Islet of Langerhans (tissue), 1 donor: ENCODE data around the gene HIPK2.

Experiments used
- FAIRE-seq: peaks from one replicate; lab custom pipeline; 2011; peaks lifted over from hg19 to GRCh38; lab: Jason Lieb, UNC

HIPK2 gene

GRCh38 chr7:139713526-139714162, 64.2 kb downstream of the HIPK2 start:
- FAIRE-seq = no peak

DNA sequence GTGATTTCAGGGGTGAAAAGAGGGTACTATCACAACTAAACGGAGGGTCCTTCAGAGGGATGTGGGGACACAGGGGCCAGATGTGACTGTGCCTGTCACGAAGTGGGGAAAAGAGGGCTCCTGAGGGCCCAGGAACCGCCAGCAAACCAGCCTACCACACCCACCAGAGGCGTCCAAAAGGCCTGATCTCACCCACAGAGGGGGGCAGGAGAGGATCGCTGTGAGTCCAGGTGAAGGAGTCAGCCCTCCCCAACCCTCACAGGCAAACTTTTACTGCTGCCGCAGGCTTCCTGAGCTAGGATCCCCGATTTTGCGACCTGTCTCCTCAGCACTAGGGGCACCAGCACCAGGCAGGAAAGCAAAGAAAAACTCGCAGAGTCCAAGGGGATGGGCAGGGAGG, 64.7 kb downstream of the HIPK2 start:
- no peak for FAIRE-seq

DNA sequence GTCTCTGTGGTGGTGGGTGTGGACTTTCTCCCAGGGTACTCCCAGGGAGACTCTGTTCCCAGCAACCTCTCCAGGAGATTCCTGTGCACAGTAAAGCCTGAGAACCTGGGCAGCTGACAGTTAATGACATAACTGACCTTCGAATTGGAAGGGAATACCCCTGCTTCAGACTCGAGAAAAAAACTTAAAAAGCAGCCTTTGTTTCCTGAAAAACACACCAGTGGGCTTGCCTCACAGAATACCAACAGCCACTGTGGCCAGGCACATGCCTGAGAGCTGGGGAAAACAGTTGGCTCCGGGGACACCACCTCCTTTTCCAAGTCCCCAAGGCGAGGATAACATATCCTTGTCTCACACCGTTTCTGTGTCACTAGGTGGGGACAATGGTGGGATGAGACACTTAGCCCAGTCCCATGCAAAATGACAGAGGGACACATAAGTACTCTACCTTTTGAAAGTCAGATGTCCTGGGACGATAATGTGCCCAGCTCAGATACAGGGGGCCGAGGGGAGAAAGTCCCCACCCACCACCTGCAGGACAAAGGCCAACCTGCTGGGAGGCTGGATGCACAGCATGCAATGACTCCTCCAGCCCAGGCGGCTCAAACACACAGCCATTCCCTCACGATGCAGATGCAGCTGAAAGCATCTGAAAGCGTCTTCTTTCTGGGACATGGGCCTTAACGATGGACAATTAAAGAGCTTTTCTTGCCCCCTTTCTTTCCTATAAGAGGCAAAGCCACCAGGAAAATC, 65.6 kb downstream of the HIPK2 start:
- no peak for FAIRE-seq

GRCh38 chr7:139710036-139710435, 67.8 kb downstream of the HIPK2 start:
- no peak for FAIRE-seq

GRCh38 chr7:139709485-139709884, 68.3 kb downstream of the HIPK2 start:
- no peak for FAIRE-seq

GRCh38 chr7:139708541-139708940, 69.3 kb downstream of the HIPK2 start:
- FAIRE-seq = no peak

DNA sequence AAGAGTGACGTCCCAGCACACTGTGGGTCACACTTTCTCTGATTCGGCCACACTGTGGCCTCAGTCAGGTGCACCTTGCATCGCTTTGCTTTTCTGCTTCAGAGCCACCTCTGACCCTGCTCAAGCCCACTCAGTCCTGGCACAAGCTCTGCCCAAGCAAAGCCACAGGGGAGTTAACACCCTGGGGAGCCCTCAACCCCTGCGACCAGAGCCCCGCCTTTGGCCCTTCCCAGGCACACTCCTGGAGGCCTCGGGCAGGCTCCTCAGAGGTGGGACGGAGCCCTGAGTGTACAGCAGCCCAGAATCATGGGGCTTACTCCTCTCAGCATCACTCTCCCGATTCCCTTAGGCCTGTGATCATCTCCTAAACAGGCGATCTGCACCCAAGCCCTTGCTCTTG, 71.0 kb downstream of the HIPK2 start:
- FAIRE-seq = no peak

DNA sequence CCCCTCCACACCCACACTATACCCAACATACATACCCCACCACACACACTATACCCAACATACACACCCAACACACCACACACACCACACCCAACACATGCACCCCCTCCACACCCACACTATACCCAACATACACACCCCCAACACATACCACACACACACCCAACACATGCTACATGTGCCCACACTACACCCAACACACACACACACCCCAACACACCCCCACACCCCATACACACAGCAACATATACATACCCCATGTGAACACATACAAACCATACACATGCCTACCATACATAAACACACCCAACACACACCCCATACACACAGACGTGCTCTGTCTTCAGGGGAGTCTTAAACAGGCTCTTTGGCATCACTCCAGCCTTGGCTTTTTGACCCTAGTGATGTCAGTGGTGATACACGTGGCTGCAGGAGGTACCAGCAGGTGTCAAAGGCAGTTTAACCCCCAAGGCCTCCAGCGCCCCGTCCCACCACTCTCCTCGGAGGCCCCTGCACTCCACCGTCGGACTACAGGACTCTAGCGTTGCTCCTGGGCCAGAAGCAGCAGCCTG, 73.4 kb downstream of the HIPK2 start:
- FAIRE-seq = no peak

DNA sequence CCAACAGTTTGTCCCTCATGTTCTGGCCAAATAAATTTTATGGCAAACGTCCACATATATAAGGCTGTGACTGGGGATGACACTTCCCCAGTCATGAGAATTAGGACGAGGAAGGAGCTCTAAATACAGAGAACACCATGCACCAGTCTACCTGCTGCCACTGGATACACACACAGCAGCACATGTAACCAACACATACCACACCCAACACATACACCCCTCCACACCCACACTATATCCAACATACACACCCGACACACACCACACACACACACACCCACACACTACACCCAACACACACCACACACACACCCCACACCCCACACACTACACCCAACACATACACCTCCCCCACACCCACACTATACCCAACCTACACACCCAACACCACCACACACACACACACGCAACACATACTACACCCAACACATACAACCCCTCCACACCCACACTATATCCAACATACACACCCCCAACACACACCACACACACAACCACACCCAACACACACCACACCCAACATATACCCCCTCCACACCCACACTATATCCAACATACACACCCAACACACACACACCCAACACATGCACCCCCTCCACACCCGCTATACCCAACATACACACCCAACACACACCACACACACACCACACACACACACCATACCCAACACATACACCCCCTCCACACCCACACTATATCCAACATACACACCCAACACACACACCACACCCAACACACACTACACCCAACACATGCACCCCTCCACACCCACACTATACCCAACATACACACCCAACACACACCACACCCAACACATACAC, 74.1 kb downstream of the HIPK2 start:
- FAIRE-seq = no peak

GRCh38 chr7:139702811-139703486, 74.8 kb downstream of the HIPK2 start:
- no peak for FAIRE-seq

GRCh38 chr7:139702313-139702731, 75.5 kb downstream of the HIPK2 start:
- FAIRE-seq = no peak

DNA sequence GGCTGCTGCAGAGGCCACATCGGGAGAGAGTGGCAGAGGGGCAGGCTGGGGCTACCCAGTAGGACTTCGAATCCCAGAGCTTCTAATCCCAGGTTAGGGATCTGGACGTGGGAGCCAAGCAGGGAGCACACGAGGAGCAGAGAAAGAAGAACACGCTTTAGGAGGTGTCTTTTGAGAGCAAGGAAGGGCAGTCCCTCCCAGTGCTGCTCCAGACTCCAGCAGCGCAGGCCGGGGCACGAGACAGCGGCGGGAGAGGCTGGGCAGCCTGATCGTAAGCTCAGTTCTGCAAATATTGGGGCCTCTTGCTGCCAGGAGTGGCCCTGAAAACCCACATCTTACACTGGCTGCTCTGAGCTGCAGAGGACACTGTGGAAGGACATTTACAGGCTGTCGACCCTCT, 75.9 kb downstream of the HIPK2 start:
- FAIRE-seq = no peak

- no peak for FAIRE-seq
Measured at GRCh38 chr7:139700505-139701235, 77.1 kb downstream of the HIPK2 start.

GRCh38 chr7:139699640-139700504, 77.9 kb downstream of the HIPK2 start:
- no peak for FAIRE-seq

GRCh38 chr7:139698844-139699243, 79.0 kb downstream of the HIPK2 start:
- FAIRE-seq = no peak

GRCh38 chr7:139698278-139698677, 79.5 kb downstream of the HIPK2 start:
- no peak for FAIRE-seq

- no peak for FAIRE-seq
Measured at GRCh38 chr7:139697056-139697455, 80.7 kb downstream of the HIPK2 start.

DNA sequence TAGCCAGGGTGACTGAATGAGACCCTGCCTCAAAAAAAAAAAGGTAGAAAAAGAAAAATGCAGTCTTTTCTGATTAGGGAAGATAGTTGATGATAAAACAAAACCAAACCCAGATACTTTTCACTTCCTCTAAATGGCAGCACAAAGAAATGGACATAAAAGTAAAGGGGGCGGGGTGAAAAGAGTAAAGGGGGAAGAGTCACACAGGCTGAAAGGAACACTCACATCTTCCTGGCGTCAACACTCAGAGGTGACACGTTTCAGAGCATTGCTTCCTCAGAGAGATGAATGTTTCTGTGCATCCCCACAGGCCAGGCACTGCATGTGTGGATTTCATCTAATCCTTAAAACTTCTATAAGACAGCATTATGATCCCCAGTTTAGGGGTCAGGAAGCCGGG, 81.2 kb downstream of the HIPK2 start:
- FAIRE-seq = no peak

DNA sequence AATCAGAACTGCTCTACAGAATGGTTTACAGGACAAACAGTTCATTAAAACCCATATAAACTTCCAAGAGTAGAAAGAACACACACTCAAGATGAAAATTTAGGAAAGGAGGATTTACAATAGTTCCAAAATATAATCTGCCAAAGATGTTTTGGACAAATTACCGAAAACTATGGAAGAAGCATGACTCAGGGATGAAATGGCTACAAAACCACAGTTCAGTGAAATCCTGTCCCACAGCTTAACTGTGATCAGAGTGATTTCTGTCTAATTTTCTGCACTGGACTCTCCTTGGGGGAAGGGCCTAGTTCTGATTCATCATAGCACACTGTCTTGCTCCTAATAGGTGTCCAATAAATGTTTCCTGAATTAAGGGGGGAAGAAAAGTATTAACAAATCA, 82.2 kb downstream of the HIPK2 start:
- no peak for FAIRE-seq

DNA sequence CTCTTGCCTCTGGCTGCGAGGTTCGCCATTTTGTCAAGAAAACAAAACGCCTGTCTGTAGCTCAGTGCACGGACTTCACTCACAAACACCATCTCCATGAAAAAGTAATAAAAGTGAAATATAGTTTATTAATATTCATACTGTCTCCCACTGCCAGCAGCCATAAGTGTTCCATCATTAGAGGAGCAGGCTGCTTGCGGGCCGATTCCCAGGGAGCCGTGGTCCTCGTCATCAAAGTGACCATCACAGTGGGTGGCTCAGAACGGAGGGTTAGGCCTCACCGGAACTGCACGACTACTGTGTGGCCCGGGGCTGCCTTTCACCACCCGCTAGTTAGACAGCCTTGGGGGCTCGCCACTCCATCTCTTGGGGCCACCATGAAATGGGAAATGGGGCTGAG, 82.7 kb downstream of the HIPK2 start:
- no peak for FAIRE-seq

DNA sequence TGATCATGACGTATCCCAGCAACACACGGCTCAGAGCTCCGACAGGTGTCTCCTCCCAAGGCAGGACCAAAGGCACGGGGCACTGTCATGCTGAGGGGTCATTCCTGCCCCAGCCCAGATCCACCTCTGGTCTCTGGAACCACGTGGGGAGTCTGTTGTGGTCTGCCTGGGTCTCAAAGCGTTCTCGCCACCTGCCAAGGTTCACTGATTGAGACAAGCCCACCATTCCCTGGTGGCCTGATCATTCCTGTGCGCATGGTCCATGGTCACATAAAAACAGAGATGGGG, 83.5 kb downstream of the HIPK2 start:
- FAIRE-seq = no peak
